DOHH2 (cell line): Measurements from ENCODE around the gene MAP7D2.

Source experiments
- H3F3A ChIP-seq: fragments of 200-600 bp; sonication (generic), shearing (Covaris generic); 2 replicates; pipeline ENCODE4 v1.6.0; 2016; ENCODE audit warnings: antibody characterized with exemption, mild to moderate bottlenecking; ENCODE audit not compliant: control insufficient read depth, insufficient read depth
- H3K27ac ChIP-seq: fragments of 200-600 bp; sonication (generic); 2 replicates; pipeline ENCODE4 v1.5.1; 2014; ENCODE audit warnings: low read depth, mild to moderate bottlenecking, low read length, moderate library complexity
- H3K27me3 ChIP-seq: fragments of 200-600 bp; sonication (generic); 2 replicates; pipeline ENCODE4 v1.6.1; 2014; ENCODE audit warnings: mild to moderate bottlenecking, low read length, mixed read lengths; ENCODE audit not compliant: control insufficient read depth
- H3K36me3 ChIP-seq: fragments of 200-600 bp; sonication (generic); 2 replicates; pipeline ENCODE4 v1.6.1; 2014; ENCODE audit warnings: mild to moderate bottlenecking, low read length, moderate library complexity, mixed read lengths; ENCODE audit not compliant: control insufficient read depth
- H3K4me1 ChIP-seq: fragments of 200-600 bp; sonication (generic); 2 replicates; pipeline ENCODE4 v1.6.1; 2014; ENCODE audit warnings: mild to moderate bottlenecking, low read length, mixed read lengths; ENCODE audit not compliant: control insufficient read depth
- H3K4me2 ChIP-seq: fragments of 200-600 bp; sonication (generic); 2 replicates; pipeline ENCODE4 v1.6.0; 2014; ENCODE audit warnings: mild to moderate bottlenecking, low read length, moderate library complexity
- H3K4me3 ChIP-seq: fragments of 200-600 bp; sonication (generic); 2 replicates; pipeline ENCODE4 v1.5.1; 2014; ENCODE audit warnings: mild to moderate bottlenecking, low read length, mixed read lengths
- H3K79me2 ChIP-seq: fragments of 200-600 bp; sonication (generic); 2 replicates; pipeline ENCODE4 v1.6.1; 2014; ENCODE audit warnings: mild to moderate bottlenecking, low read length, mixed read lengths; ENCODE audit not compliant: control insufficient read depth
- H3K9me2 ChIP-seq: fragments of 200-600 bp; sonication (generic); replicated peaks from 2 replicates; pipeline ENCODE4 v1.6.1; 2014; ENCODE audit warnings: mild to moderate bottlenecking, low read length, mixed read lengths; ENCODE audit not compliant: control insufficient read depth
- H3K9me3 ChIP-seq: fragments of 200-600 bp; sonication (generic); 2 replicates; pipeline ENCODE4 v1.6.1; 2014; ENCODE audit warnings: antibody characterized with exemption, low read length, mixed read lengths; ENCODE audit not compliant: control insufficient read depth, insufficient read depth
- H4K20me1 ChIP-seq: fragments of 200-600 bp; sonication (generic); 2 replicates; pipeline ENCODE4 v1.6.0; 2014; ENCODE audit warnings: low read depth, mild to moderate bottlenecking, antibody characterized with exemption, low read length, moderate library complexity; ENCODE audit not compliant: control insufficient read depth, insufficient read depth
- EZH2phosphoT487 ChIP-seq: fragments of 200-600 bp; sonication (generic); IDR thresholded peaks from 2 replicates; pipeline ENCODE4 v1.6.1; 2017; ENCODE audit warnings: borderline replicate concordance, mild to moderate bottlenecking, antibody characterized with exemption, low read length, moderate library complexity, mixed read lengths
- TF ChIP-seq, protein P1 (sequence below): fragments of 200-600 bp; sonication (generic); IDR thresholded peaks from one replicate; pipeline ENCODE4 v1.5.1; 2014; ENCODE audit warnings: antibody characterized with exemption, mild to moderate bottlenecking, low read depth, low read length; ENCODE audit not compliant: poor library complexity, severe bottlenecking

The MAP7D2 gene

DNA sequence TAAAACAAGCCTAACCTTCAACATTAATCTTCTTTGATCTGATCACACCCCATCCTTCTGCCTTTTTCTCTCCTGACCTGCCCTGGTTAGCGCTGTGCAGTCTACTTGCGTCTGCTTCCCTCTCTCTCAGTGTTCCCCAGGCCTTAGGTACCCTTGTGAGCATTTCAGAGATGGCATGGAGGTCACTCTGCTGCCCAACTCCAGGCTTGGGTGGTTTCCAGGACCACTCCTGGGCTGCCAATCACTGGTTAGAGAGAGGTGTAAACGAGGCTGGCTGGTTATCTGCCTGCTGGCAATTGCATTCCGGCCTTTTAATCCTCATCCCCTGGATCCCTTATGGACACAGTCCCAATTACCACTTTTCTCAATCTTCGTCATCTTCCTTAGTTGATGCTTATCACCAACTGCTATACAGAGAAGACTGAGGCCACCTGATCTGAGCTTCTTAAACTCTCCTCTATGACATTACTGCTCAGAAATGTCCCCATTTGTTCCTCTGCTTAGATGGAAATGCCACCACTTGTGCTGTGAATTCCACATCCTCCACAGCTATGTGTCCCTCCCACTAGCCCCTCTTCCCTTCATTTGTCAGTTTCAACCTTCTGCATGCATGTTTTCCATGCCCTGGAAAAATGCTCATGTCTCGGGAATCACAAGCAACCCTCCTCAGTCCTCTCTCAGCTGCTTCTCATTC is 96.9 kb downstream of the MAP7D2 start:
- no peak overlapping the region for H3K27ac ChIP-seq
- no peak overlapping the region for H3K4me2 ChIP-seq
- no peak for TF ChIP-seq EZH2phosphoT487
- TF ChIP-seq, protein P1, sequence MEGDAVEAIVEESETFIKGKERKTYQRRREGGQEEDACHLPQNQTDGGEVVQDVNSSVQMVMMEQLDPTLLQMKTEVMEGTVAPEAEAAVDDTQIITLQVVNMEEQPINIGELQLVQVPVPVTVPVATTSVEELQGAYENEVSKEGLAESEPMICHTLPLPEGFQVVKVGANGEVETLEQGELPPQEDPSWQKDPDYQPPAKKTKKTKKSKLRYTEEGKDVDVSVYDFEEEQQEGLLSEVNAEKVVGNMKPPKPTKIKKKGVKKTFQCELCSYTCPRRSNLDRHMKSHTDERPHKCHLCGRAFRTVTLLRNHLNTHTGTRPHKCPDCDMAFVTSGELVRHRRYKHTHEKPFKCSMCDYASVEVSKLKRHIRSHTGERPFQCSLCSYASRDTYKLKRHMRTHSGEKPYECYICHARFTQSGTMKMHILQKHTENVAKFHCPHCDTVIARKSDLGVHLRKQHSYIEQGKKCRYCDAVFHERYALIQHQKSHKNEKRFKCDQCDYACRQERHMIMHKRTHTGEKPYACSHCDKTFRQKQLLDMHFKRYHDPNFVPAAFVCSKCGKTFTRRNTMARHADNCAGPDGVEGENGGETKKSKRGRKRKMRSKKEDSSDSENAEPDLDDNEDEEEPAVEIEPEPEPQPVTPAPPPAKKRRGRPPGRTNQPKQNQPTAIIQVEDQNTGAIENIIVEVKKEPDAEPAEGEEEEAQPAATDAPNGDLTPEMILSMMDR, result no peak
- no peaks in the 10 kb centered on the region for H3K79me2 ChIP-seq
- H3K4me1 ChIP-seq, result peaks cover 12% of the 10 kb centered on the region
- no peaks in the 10 kb centered on the region for H3K27me3 ChIP-seq
- no peaks in the 10 kb centered on the region for H3F3A ChIP-seq
- H3K9me2 ChIP-seq, result no peaks in the 10 kb centered on the region
- no peak overlapping the region for H3K4me3 ChIP-seq
- H3K36me3 ChIP-seq, result no peaks in the 10 kb centered on the region
- H4K20me1 ChIP-seq, result no peaks in the 10 kb centered on the region
- no peaks in the 10 kb centered on the region for H3K9me3 ChIP-seq

DNA sequence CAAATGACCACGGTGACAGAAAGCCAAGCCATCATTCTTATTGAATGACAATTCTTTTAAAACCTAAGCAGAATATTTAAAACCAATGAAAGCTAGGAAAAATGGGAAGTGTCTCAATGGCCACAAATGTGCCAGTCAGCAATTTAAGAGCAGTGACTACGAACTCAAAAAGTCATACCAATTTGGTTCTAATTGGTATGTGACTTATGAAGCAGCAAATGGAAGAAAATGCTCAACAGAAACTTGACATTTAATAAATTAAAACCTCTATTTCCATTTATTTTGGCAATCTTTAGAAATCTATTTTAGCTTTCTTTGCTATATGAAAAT is 100.1 kb downstream of the MAP7D2 start:
- TF ChIP-seq EZH2phosphoT487, result no peak
- TF ChIP-seq, protein P1, result no peak
- Histone ChIP-seq H3K27me3 (no peaks in the 10 kb centered on the region), H3K36me3 (no peaks in the 10 kb centered on the region), H3K79me2 (no peaks in the 10 kb centered on the region), H3K9me2 (no peaks in the 10 kb centered on the region), H3K4me3 (no peak overlapping the region), H3K4me1 (peaks cover 12% of the 10 kb centered on the region), H3K27ac (no peak overlapping the region), H4K20me1 (no peaks in the 10 kb centered on the region), H3K9me3 (no peaks in the 10 kb centered on the region), H3K4me2 (no peak overlapping the region), H3F3A (no peaks in the 10 kb centered on the region)

DNA sequence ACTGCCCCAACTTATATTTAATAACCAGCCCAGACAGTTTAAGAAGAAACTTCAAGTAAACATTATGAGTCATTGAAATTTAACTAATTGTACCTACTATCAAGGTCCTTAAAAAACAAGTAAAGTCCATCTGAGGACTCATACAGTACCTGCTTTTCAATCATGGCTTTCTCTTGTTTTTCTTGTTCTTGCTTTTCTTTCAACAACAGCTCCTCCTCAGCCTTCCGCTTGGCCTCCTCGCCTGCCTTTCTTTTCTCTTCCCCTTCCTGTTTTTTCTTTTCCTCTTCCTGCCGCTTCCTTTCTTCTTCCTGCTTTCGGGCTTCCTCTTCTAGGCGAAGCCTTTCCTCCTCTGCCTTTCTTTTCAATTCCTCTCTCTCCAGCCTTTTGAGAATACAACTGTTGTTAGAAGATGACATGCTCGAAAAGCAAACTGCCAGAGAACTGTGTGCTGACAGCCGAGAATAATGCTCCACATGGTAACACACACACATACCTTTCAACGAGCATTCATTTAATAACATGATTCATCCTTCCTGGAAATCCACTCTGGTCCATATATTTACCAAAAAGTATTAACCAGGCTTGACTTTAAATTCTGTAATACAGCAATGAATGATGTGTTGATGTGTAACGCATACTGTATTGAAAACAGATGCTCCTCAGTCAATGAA is 100.6 kb downstream of the MAP7D2 start:
- Histone ChIP-seq H3K79me2 (no peaks in the 10 kb centered on the region), H3F3A (no peaks in the 10 kb centered on the region), H3K4me1 (peaks cover 12% of the 10 kb centered on the region), H3K36me3 (no peaks in the 10 kb centered on the region), H3K4me2 (no peak overlapping the region), H3K4me3 (no peak overlapping the region), H3K27me3 (no peaks in the 10 kb centered on the region), H3K9me2 (no peaks in the 10 kb centered on the region), H4K20me1 (no peaks in the 10 kb centered on the region), H3K9me3 (no peaks in the 10 kb centered on the region), H3K27ac (no peak overlapping the region)
- TF ChIP-seq, protein P1, result no peak
- TF ChIP-seq EZH2phosphoT487, result no peak
